ENCODE data around the gene STK24.

The STK24 gene

DNA sequence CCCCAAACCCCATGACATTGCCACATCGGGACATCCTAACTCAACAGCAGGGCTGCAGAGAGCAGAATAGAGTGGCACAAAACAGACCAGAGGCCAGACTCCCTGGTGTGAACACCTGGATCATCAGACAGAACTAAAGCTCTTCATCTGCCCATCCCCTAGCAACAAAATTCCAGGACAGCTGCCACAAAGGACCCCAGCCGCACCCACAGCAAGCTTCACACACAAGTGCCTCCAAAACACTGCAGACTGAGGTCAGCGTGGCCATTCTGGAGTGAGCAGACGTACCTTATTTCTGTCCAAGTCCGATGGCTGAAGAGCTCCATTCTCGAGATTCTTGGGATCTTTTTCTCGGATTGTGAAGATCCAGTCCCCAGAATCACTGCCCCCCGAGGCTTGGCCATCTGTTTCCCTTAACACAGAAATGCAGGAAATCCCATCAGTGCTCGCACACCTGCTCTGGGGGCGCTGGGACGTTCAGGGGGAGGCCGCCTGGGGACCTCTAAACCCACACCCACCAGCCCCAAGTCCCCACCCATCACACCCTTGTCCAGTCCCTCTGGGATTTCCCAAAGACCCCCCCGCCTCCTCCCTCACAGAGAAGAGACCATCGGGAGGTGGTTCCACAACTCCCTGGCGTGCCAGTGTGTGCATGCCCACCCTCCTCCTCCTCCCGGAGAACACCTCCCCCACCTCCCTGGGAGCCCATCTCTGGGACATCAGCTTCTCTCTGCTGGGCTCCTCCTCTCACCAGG is 115.2 kb downstream of the STK24 start:
- Histone ChIP-seq H3K4me1 (ENCODE audit: insufficient read depth, low read length, poor library complexity, severe bottlenecking) (no peaks in the 10 kb centered on the region), H3K79me2 (ENCODE audit: insufficient read depth, low read length) (peaks cover 5% of the 10 kb centered on the region; the same call in 1 of the 2 replicates), H2AFZ (ENCODE audit: low read length) (no peak overlapping the region), H3F3A (ENCODE audit: low read depth) (no peaks in the 10 kb centered on the region), H3K4me2 (ENCODE audit: low read depth, low read length, poor library complexity, severe bottlenecking) (no peak overlapping the region), H3K27me3 (ENCODE audit: insufficient read depth, low read length, poor library complexity, severe bottlenecking) (no peaks in the 10 kb centered on the region), H3K9me2 (replicated peaks; ENCODE audit: low read depth, low read length) (no peaks in the 10 kb centered on the region), H3K9ac (ENCODE audit: low read depth, low read length, poor library complexity, severe bottlenecking) (no peak overlapping the region), H3K9me3 (ENCODE audit: insufficient read depth, low read depth, low read length) (no peaks in the 10 kb centered on the region), H3K4me3 (ENCODE audit: low read length, poor library complexity, severe bottlenecking) (no peak overlapping the region), H4K20me1 (ENCODE audit: insufficient read depth, low read length, poor library complexity, severe bottlenecking) (no peaks in the 10 kb centered on the region), H3K36me3 (ENCODE audit: insufficient read depth, low read length) (peaks cover 72% of the 10 kb centered on the region; the same call in 1 of the 2 replicates)
- TF ChIP-seq EZH2phosphoT487 (IDR thresholded peaks at IDR 0.05; ENCODE audit: borderline replicate concordance), result no peak
- TF ChIP-seq, protein P1, sequence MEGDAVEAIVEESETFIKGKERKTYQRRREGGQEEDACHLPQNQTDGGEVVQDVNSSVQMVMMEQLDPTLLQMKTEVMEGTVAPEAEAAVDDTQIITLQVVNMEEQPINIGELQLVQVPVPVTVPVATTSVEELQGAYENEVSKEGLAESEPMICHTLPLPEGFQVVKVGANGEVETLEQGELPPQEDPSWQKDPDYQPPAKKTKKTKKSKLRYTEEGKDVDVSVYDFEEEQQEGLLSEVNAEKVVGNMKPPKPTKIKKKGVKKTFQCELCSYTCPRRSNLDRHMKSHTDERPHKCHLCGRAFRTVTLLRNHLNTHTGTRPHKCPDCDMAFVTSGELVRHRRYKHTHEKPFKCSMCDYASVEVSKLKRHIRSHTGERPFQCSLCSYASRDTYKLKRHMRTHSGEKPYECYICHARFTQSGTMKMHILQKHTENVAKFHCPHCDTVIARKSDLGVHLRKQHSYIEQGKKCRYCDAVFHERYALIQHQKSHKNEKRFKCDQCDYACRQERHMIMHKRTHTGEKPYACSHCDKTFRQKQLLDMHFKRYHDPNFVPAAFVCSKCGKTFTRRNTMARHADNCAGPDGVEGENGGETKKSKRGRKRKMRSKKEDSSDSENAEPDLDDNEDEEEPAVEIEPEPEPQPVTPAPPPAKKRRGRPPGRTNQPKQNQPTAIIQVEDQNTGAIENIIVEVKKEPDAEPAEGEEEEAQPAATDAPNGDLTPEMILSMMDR (conservative IDR thresholded peaks at IDR 0.05; ENCODE audit: low read length), result no peak

DNA sequence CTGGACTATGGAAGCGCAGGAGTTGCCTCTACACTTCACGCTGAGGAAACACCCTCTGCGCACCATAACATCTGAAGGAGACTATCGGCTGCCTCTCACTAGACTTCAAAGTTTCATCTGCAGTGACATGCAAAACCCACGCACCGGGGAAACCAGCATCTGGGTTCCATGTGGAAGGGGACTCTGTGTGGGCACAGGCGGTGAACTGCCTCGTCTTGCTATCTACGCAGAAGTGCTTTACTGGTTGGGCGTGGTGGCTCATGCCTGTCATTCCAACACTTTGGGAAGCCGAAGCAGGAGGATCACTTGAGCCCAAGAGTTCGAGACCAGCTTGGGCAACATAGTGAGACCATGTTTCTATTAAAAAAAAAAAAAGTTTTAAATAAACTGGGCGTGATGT is 116.4 kb downstream of the STK24 start:
- H3K79me2 ChIP-seq (ENCODE audit: insufficient read depth, low read length), result peaks cover 5% of the 10 kb centered on the region; the same call in 1 of the 2 replicates
- H3K9me2 ChIP-seq (replicated peaks; ENCODE audit: low read depth, low read length), result no peaks in the 10 kb centered on the region
- H3K4me2 ChIP-seq (ENCODE audit: low read depth, low read length, poor library complexity, severe bottlenecking), result no peak overlapping the region
- no peak overlapping the region for H3K4me3 ChIP-seq (ENCODE audit: low read length, poor library complexity, severe bottlenecking)
- H2AFZ ChIP-seq (ENCODE audit: low read length), result no peak overlapping the region
- no peaks in the 10 kb centered on the region for H3K27me3 ChIP-seq (ENCODE audit: insufficient read depth, low read length, poor library complexity, severe bottlenecking)
- no peaks in the 10 kb centered on the region for H3K9me3 ChIP-seq (ENCODE audit: insufficient read depth, low read depth, low read length)
- no peaks in the 10 kb centered on the region for H4K20me1 ChIP-seq (ENCODE audit: insufficient read depth, low read length, poor library complexity, severe bottlenecking)
- TF ChIP-seq, protein P1 (conservative IDR thresholded peaks at IDR 0.05; ENCODE audit: low read length), result no peak
- no peak for TF ChIP-seq EZH2phosphoT487 (IDR thresholded peaks at IDR 0.05; ENCODE audit: borderline replicate concordance)
- H3F3A ChIP-seq (ENCODE audit: low read depth), result no peaks in the 10 kb centered on the region
- no peaks in the 10 kb centered on the region for H3K4me1 ChIP-seq (ENCODE audit: insufficient read depth, low read length, poor library complexity, severe bottlenecking)
- no peak overlapping the region for H3K9ac ChIP-seq (ENCODE audit: low read depth, low read length, poor library complexity, severe bottlenecking)
- H3K36me3 ChIP-seq (ENCODE audit: insufficient read depth, low read length), result peaks cover 78% of the 10 kb centered on the region; the same call in 1 of the 2 replicates

DNA sequence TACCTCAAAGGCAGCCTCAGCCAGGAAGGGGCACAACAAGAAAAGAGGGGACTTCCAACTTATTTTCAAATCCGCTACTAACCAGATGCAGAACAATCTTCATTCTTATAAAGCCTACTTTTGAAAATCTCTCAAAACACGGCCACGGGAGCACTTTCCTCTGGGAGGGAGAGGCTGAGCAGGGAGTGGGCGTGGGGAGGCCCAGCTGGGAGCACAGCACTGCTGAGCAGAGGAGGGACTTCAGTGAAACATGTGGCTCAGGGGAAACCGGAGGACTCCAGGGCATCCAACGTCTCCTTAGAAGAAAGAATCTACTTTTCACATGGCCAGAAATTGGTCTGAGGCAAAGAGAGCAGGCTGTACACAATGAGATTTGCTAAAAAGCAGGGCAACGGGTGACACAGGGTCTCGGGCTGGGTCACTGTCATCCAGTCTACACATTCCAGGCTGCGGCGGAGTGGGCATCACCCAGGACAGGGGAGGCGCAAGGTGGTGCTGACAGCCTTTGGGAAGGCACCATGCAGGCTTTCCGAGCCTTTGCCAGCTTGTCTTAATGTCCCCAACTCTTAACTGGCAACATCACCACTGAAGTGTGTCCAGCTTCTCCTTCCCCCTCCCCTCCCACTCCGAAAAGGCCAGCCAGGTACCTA is 117.1 kb downstream of the STK24 start:
- Histone ChIP-seq H3K36me3 (ENCODE audit: insufficient read depth, low read length) (peaks cover 83% of the 10 kb centered on the region; the same call in 1 of the 2 replicates), H3K79me2 (ENCODE audit: insufficient read depth, low read length) (peaks cover 5% of the 10 kb centered on the region; the same call in 1 of the 2 replicates), H3K27me3 (ENCODE audit: insufficient read depth, low read length, poor library complexity, severe bottlenecking) (no peaks in the 10 kb centered on the region)

More for the DNA sequence above, 117.1 kb downstream of the STK24 start:
- peaks cover 5% of the 10 kb centered on the region for H3K4me1 ChIP-seq (ENCODE audit: insufficient read depth, low read length, poor library complexity, severe bottlenecking)
- no peak overlapping the region for H3K4me3 ChIP-seq (ENCODE audit: low read length, poor library complexity, severe bottlenecking)
- H3K4me2 ChIP-seq (ENCODE audit: low read depth, low read length, poor library complexity, severe bottlenecking), result no peak overlapping the region
- H2AFZ ChIP-seq (ENCODE audit: low read length), result no peak overlapping the region
- no peaks in the 10 kb centered on the region for H3K9me3 ChIP-seq (ENCODE audit: insufficient read depth, low read depth, low read length)
- no peak for TF ChIP-seq EZH2phosphoT487 (IDR thresholded peaks at IDR 0.05; ENCODE audit: borderline replicate concordance)
- TF ChIP-seq, protein P1 (conservative IDR thresholded peaks at IDR 0.05; ENCODE audit: low read length), result no peak
- H3F3A ChIP-seq (ENCODE audit: low read depth), result no peaks in the 10 kb centered on the region
- no peak overlapping the region for H3K9ac ChIP-seq (ENCODE audit: low read depth, low read length, poor library complexity, severe bottlenecking)
- H4K20me1 ChIP-seq (ENCODE audit: insufficient read depth, low read length, poor library complexity, severe bottlenecking), result no peaks in the 10 kb centered on the region
- no peaks in the 10 kb centered on the region for H3K9me2 ChIP-seq (replicated peaks; ENCODE audit: low read depth, low read length)

Data from Loucy (cell line).